Measurements from ENCODE around the gene SHISA7.

Gene SHISA7

DNA sequence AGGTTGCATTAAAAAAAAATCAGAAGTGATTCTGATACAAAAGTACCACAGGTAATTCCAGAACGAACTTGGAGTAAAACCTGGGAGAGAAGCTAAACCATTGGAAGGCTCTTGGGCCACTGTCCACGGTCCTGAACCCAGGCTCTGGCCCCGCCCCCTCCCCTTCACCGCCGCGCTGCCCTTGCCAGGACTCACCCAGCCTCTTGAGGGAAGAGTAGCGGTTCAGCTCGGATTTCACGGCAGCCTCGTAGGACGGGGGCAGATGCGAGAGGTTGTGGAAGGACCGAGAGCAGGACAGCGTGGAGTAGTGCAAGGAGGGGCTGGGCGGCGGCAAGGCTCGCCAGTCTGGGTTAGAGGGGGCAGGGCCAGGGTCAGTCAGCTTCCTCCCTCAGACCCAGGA, 5.7 kb downstream of the SHISA7 start:
- H3K27me3 ChIP-seq (ENCODE audit: insufficient read depth, low read length) = no peaks in the 10 kb centered on the region

DNA sequence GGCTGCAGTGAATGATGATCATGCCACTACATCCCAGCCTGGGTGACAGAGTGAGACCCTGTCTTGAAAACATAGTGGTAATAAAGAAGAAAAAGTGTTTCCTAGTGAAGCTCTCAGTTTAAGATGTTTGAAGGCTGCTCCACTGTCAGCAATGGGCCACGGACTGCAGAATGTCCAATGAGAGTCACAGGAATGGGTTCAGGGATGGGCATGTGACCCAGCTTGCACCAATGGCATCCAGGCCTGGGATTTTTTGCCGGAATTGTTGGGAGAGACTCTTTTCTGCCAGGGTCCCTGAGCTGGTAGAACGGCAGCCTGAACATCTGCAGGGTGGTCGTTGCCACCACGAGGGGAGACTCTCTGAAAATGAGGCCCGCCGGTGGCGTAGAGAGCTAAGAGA, 6.3 kb downstream of the SHISA7 start:
- H3K4me2 ChIP-seq (ENCODE audit: low read length) = no peak overlapping the region
- H3K4me3 ChIP-seq (ENCODE audit: low read depth, low read length, poor library complexity, severe bottlenecking) = no peak overlapping the region
- no peak overlapping the region for H2AFZ ChIP-seq (ENCODE audit: low read length)
- H3F3A ChIP-seq (ENCODE audit: insufficient read depth, low read length) = no peaks in the 10 kb centered on the region
- no peak overlapping the region for H3K9ac ChIP-seq (ENCODE audit: low read length)
- no peaks in the 10 kb centered on the region for H3K9me2 ChIP-seq (ENCODE audit: low read depth, low read length)
- H3K79me2 ChIP-seq (ENCODE audit: insufficient read depth, low read length) = no peaks in the 10 kb centered on the region
- no peak overlapping the region for H3K27ac ChIP-seq (ENCODE audit: low read depth, low read length, poor library complexity, severe bottlenecking)
- H3K27me3 ChIP-seq (ENCODE audit: insufficient read depth, low read length) = no peaks in the 10 kb centered on the region
- no peaks in the 10 kb centered on the region for H3K36me3 ChIP-seq (ENCODE audit: insufficient read depth, low read length)
- TF ChIP-seq EZH2 (IDR thresholded peaks at IDR 0.05; ENCODE audit: borderline replicate concordance, low read length) (no peak), CTCF (IDR thresholded peaks at IDR 0.05; ENCODE audit: low read length) (no peak)
- H3K9me3 ChIP-seq (ENCODE audit: low read length) = no peaks in the 10 kb centered on the region
- H4K20me1 ChIP-seq (ENCODE audit: insufficient read depth, low read length) = no peaks in the 10 kb centered on the region
- H3K4me1 ChIP-seq (ENCODE audit: insufficient read depth, low read length, severe bottlenecking) = no peaks in the 10 kb centered on the region

More for the DNA sequence above, 5.7 kb downstream of the SHISA7 start:
- no peaks in the 10 kb centered on the region for H3K79me2 ChIP-seq (ENCODE audit: insufficient read depth, low read length)
- no peak overlapping the region for H3K4me2 ChIP-seq (ENCODE audit: low read length)
- H3F3A ChIP-seq (ENCODE audit: insufficient read depth, low read length) = no peaks in the 10 kb centered on the region
- no peaks in the 10 kb centered on the region for H3K36me3 ChIP-seq (ENCODE audit: insufficient read depth, low read length)
- H3K9ac ChIP-seq (ENCODE audit: low read length) = no peak overlapping the region
- TF ChIP-seq CTCF (IDR thresholded peaks at IDR 0.05; ENCODE audit: low read length) = no peak
- no peak for TF ChIP-seq EZH2 (IDR thresholded peaks at IDR 0.05; ENCODE audit: borderline replicate concordance, low read length)
- no peak overlapping the region for H3K27ac ChIP-seq (ENCODE audit: low read depth, low read length, poor library complexity, severe bottlenecking)
- H3K4me3 ChIP-seq (ENCODE audit: low read depth, low read length, poor library complexity, severe bottlenecking) = no peak overlapping the region
- H3K9me3 ChIP-seq (ENCODE audit: low read length) = no peaks in the 10 kb centered on the region
- H2AFZ ChIP-seq (ENCODE audit: low read length) = no peak overlapping the region
- no peaks in the 10 kb centered on the region for H3K9me2 ChIP-seq (ENCODE audit: low read depth, low read length)
- H3K4me1 ChIP-seq (ENCODE audit: insufficient read depth, low read length, severe bottlenecking) = no peaks in the 10 kb centered on the region
- no peaks in the 10 kb centered on the region for H4K20me1 ChIP-seq (ENCODE audit: insufficient read depth, low read length)

DNA sequence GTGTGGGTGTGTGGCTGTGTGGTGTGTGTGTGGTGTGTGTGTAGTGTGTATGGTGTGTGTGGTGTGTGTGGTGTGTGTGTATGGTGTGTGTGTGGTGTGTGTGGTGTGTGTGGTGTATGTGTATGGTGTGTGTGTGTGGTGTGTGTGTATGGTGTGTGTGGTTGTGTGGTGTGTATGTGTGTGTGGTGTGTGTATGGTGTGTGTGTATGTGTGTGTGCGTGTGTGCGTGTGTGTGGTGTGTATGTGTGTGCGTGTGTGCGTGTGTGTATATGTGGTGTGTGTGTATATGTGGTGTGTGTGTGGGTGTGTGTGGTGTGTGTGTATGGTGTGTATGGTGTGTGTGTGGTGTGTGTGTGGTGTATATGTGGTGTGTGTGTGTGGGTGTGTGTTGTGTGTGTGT, 8.1 kb downstream of the SHISA7 start:
- Histone ChIP-seq H3K27me3 (ENCODE audit: insufficient read depth, low read length) (no peaks in the 10 kb centered on the region), H3K4me3 (ENCODE audit: low read depth, low read length, poor library complexity, severe bottlenecking) (no peak overlapping the region), H4K20me1 (ENCODE audit: insufficient read depth, low read length) (no peaks in the 10 kb centered on the region), H3K9ac (ENCODE audit: low read length) (no peak overlapping the region), H3K36me3 (ENCODE audit: insufficient read depth, low read length) (no peaks in the 10 kb centered on the region), H3K79me2 (ENCODE audit: insufficient read depth, low read length) (no peaks in the 10 kb centered on the region), H3K9me3 (ENCODE audit: low read length) (no peaks in the 10 kb centered on the region), H3K9me2 (ENCODE audit: low read depth, low read length) (no peaks in the 10 kb centered on the region), H3F3A (ENCODE audit: insufficient read depth, low read length) (no peaks in the 10 kb centered on the region), H3K27ac (ENCODE audit: low read depth, low read length, poor library complexity, severe bottlenecking) (no peak overlapping the region), H3K4me1 (ENCODE audit: insufficient read depth, low read length, severe bottlenecking) (no peaks in the 10 kb centered on the region), H3K4me2 (ENCODE audit: low read length) (no peak overlapping the region), H2AFZ (ENCODE audit: low read length) (no peak overlapping the region)
- no peak for TF ChIP-seq CTCF (IDR thresholded peaks at IDR 0.05; ENCODE audit: low read length)
- no peak for TF ChIP-seq EZH2 (IDR thresholded peaks at IDR 0.05; ENCODE audit: borderline replicate concordance, low read length)

All from OCI-LY1 (cell line).